HUES48 (cell line): ENCODE measurements around the gene TMEM240.

Source experiments
- H3K27ac ChIP-seq: one replicate; pipeline ENCODE4 v1.7.0; 2013; ENCODE audit warnings: low read depth, low read length, inconsistent platforms
- H3K27me3 ChIP-seq: 2 replicates; pipeline ENCODE4 v1.6.1; 2013; ENCODE audit warnings: mild to moderate bottlenecking, low read length; ENCODE audit not compliant: control insufficient read depth, insufficient read depth
- H3K36me3 ChIP-seq: 2 replicates; pipeline ENCODE4 v1.6.1; 2013; ENCODE audit warnings: low read length; ENCODE audit not compliant: control insufficient read depth, insufficient read depth
- H3K4me1 ChIP-seq: 2 replicates; pipeline ENCODE4 v1.6.1; 2013; ENCODE audit warnings: mild to moderate bottlenecking, low read length; ENCODE audit not compliant: control insufficient read depth, insufficient read depth
- H3K4me3 ChIP-seq: 2 replicates; pipeline ENCODE4 v1.5.1; 2013; ENCODE audit warnings: mild to moderate bottlenecking, low read depth, low read length
- H3K9ac ChIP-seq: 2 replicates; pipeline ENCODE4 v1.6.1; 2013; ENCODE audit warnings: mild to moderate bottlenecking, low read depth, low read length, moderate library complexity
- H3K9me3 ChIP-seq: 2 replicates; pipeline ENCODE4 v1.6.1; 2013; ENCODE audit warnings: low read length; ENCODE audit not compliant: control insufficient read depth, insufficient read depth

The TMEM240 gene

DNA sequence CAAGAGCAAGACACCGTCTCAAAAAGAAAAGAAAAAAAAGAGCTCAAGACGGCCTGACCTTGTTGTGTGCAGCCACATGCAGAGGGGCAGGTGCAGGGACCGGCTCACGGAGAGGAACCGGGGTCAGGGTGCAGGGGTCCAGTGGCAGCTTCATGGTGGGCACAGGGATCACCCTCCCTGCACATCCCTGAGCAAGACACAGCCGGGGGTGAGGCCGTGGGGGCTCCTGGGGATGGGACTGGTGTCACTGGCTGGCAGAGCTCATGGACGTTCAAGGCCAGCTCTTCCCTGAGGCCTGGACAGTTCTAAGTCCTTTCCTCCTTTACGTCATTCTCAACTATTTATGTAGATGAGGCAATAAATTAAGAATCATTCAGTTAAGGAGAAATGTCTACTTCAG, 6.6 kb upstream of the TMEM240 start:
- H3K4me1 ChIP-seq, result no peaks in the 10 kb centered on the region

DNA sequence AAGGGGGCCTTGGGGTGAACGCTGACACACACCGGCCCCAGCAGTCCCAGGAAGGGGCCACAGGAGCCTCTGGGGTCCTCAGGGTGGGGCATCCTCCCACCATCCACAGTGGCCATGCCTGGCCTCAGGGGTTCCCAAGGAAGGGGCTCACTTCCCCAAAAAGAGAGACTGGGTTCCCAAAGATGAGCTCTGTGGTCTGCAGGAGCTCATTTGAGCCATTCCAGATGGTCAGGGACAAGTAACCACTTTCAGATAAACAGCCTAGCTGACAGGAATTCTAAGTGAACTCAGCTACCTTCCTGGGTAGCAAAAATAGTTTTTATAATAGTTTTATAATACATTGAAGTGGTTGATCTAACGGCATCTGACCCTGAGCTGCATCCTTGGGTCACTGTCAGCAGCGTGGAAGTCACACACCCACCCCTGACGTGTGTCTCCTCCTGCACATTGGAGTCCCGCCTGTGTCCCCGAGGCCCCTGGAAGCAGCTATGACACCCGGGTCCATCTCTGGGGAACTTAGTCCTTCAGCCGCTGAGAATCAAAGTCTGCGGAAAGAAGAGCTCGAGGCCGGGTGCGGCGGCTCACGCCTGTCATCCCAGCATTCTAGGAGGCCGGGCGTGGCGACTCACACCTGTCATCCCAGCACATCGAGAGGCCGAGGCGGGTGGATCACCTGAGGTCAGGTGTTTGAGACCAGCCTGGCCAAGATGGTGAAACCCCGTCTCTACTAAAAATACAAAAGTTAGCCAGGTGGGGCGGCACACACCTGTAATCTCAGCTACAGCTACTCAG, 5.7 kb upstream of the TMEM240 start:
- H3K4me3 ChIP-seq, result no peak overlapping the region
- no peaks in the 10 kb centered on the region for H3K9me3 ChIP-seq
- H3K4me1 ChIP-seq, result no peaks in the 10 kb centered on the region
- no peak overlapping the region for H3K9ac ChIP-seq
- H3K36me3 ChIP-seq, result peaks cover 47% of the 10 kb centered on the region
- H3K27me3 ChIP-seq, result no peaks in the 10 kb centered on the region
- H3K27ac ChIP-seq, result no peak overlapping the region

More for the DNA sequence above, 6.6 kb upstream of the TMEM240 start:
- Histone ChIP-seq H3K9ac (no peak overlapping the region), H3K36me3 (peaks cover 39% of the 10 kb centered on the region), H3K27me3 (no peaks in the 10 kb centered on the region), H3K27ac (no peak overlapping the region), H3K4me3 (no peak overlapping the region), H3K9me3 (no peaks in the 10 kb centered on the region)

DNA sequence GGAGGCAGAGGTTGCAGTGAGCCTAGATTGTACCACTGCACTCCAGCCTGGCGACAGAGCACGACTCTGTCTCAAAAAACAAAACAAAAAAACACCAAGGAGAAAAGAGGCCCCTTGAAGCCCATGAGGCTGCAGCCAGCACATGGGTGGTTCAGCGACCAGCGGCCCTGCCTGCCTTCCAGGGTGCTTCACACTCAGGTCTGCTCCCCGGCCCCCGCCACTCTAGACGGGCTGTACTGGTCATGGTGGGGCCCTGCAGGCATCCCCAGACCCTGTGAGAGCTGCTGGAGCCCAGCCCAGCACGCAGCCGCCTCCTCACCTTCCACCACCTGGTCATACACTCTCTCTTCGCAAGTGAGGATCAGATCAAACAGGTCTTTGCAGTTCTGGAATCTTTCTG, 4.1 kb upstream of the TMEM240 start:
- Histone ChIP-seq H3K27ac (no peak overlapping the region), H3K36me3 (peaks cover 48% of the 10 kb centered on the region), H3K27me3 (no peaks in the 10 kb centered on the region)

DNA sequence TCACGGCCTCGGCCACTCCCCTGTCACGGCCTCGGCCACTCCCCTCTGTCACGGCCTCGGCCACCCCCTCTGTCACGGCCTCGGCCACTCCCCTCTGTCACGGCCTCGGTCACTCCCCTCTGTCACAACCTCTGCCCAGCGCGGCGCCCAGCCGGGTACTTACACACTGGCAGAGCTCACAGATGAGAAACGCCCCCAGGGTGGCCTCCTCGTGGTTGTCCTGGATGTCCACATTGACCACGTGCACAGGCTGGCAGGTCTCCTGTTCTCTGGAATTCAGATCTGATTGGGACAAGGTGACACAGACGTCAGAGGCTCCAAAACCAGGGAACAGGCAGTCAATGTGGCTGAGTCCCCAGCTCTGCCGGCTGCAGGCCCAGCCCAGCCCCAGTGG, 3.3 kb upstream of the TMEM240 start:
- H3K4me3 ChIP-seq, result no peak overlapping the region
- H3K9ac ChIP-seq, result no peak overlapping the region
- no peaks in the 10 kb centered on the region for H3K9me3 ChIP-seq
- no peaks in the 10 kb centered on the region for H3K27me3 ChIP-seq
- peaks cover 47% of the 10 kb centered on the region for H3K36me3 ChIP-seq
- no peak overlapping the region for H3K27ac ChIP-seq
- no peaks in the 10 kb centered on the region for H3K4me1 ChIP-seq

More for the DNA sequence above, 4.1 kb upstream of the TMEM240 start:
- no peaks in the 10 kb centered on the region for H3K4me1 ChIP-seq
- H3K9me3 ChIP-seq, result no peaks in the 10 kb centered on the region
- no peak overlapping the region for H3K9ac ChIP-seq
- no peak overlapping the region for H3K4me3 ChIP-seq

DNA sequence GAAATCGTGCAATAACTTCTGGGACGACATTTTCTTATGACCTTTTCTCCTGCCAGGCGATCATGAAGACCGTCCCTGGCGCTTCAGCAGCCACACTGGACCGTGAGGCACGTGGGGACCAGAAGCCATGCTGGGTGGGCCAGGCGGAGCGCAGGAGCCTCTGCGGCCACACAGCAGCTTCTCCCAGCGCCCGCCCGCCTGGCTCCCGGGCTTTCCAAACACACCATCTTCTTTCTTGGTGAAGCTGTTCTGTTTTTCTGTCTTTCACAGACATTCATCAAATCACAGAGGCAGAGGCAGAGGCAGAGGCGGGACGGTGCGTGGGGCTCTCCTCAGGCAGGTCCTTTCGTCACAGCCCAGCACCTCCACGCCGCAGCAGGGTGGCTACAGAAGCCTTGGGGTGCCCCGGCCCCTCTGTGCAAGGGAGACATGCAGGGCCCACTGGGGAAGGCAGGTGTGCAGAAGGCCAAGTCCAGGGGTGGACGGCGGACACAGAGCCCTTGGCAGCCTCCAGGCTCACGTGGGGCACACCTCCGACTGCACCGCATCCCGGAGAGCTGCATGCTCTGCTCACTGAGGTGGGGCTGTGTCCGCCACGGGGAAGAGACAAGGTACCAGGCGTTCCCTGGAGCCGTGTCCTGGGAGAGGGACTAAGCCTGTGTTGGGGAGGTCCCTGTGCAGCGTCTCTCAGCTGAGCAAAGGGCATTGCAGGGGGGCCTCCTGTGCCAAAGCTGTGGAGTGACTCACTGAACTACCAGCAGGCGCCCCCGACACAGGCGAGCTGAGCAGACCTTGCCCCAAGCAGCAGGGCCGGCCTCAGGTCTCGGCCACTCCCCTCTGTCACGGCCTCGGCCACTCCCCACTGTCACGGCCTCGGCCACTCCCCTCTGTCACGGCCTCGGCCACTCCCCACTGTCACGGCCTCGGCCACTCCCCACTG, 2.6 kb upstream of the TMEM240 start:
- Histone ChIP-seq H3K27ac (no peak overlapping the region), H3K36me3 (peaks cover 52% of the 10 kb centered on the region), H3K9ac (no peak overlapping the region), H3K9me3 (no peaks in the 10 kb centered on the region), H3K4me1 (no peaks in the 10 kb centered on the region), H3K4me3 (no peak overlapping the region), H3K27me3 (no peaks in the 10 kb centered on the region)

DNA sequence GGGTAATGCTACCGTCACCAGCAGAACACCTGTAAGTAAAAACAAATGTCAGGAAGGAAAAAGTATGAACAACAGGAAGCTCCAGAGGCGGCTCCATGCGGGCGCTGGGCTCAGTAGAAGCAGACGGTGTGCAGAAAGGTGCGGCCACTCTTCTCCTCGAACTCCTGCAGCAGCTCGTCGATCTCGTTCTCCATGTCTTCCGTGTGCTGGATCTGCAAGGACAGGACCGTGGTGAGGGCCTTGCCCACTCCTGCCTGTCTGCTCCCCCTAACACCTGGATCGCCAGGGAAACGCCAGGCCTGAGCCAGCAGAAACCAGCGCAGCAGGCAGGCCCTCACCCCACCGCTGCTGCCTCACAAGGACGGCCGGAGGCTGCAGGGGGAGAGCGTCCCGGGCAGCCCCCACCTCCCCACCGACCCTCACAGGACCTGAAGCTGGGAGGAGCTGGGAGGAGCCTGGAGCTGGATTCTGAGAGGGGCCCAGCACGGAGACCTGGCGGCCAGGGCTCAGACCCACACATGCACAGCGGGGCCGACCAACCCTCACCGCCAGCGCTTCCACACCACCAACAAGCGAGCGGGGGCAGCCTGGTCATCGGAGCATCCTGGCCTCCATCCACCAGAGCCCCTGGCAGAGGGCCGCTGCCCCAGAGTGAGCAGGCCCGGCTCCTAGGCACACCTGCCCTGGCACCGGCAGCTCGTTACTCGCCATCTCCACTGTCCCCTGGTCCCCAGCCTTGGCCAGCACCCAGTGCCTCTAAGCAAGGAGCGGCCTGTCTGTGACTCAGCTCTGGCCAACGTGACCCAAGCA, 1.7 kb upstream of the TMEM240 start:
- no peak overlapping the region for H3K4me3 ChIP-seq
- no peak overlapping the region for H3K27ac ChIP-seq
- H3K9ac ChIP-seq, result no peak overlapping the region
- no peaks in the 10 kb centered on the region for H3K4me1 ChIP-seq
- H3K36me3 ChIP-seq, result peaks cover 52% of the 10 kb centered on the region
- no peaks in the 10 kb centered on the region for H3K9me3 ChIP-seq
- H3K27me3 ChIP-seq, result no peaks in the 10 kb centered on the region

DNA sequence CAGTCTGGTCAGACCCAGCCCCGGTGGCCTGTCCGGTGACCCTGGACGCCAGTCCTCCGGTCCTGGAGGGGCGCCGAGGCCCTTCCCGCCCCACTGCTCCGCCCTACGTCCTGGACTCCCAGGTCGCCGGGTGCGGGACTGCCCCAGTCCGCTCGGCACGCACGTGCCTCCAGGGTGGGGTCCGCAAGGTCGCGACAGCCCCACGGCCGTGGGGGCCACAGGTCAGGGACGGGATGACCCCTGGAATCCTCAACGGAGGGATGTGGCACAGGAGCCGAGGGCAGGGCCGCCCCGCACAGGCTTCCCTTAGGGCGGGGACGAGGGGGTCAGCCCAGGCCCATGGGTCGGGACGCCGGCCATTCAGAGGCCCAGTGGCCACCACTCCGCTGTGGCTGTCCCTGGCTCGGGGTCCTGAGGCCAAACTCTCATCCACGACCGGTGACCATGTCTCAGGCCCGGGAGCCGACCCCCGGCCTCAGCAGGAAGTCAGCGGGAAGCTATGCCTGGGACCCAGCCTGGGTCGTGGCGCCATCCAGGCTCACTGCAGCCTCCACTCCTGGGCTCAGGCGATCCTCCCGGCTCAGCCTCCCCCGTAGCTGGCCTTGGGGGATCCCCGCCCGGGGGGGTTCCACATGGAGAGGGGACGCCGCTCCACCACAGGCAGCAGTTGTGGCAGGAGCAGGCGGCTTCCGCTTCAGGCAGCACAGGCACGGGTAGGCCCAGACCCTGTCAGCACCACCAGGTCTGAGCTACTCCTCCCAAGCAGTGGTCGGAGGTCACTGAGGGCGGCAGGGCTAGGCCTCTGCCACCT, 599 bp upstream of the TMEM240 start:
- H3K9me3 ChIP-seq, result no peaks in the 10 kb centered on the region
- H3K27ac ChIP-seq, result peak overlapping the region; percentile 64
- peak overlapping the region; percentile 13; the same call in 1 of the 2 replicates for H3K9ac ChIP-seq
- H3K4me1 ChIP-seq, result no peaks in the 10 kb centered on the region
- peak overlapping the region; percentile 56 for H3K4me3 ChIP-seq
- no peaks in the 10 kb centered on the region for H3K27me3 ChIP-seq
- peaks cover 46% of the 10 kb centered on the region for H3K36me3 ChIP-seq

DNA sequence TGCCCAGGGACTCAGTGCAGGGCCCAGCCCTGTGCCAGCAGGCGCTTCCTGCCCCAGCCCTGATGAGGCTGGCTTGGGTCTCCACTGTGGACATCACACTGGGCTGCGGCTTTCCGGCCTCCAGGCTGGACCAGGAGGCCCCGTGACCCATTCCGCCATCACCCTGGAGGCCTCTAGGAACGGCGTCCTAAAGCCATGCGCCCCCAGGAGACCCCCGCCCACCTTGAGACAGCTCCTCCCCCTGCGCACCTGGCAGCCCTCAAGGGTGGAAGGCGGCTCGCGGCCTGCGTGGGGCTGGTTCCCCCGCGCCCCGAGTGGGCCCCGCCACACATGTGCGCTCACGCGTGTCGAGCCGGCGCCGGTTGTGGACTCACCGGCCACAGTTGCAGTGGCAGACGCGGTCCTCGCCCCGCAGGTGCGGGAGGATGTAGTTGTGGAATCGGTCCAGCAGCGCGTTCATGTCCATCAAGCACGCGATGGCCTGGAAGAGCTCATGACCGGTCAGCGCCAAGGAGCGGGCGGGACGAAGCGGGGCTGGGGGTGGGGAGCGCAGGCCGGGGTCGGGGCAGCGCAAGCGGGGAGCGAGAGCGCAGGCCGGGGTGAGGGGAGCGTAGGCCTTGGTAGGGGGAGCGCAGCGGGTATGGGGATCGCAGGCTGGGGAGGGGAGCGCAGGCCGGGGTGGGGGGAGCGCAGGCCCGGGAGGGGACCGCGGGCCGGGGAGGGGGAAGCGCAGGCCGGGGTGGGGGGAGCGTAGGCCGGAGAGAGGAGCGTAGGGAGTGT, 924 bp downstream of the TMEM240 start:
- no peaks in the 10 kb centered on the region for H3K9me3 ChIP-seq
- H3K4me3 ChIP-seq, result peak overlapping the region; percentile 74
- H3K36me3 ChIP-seq, result peaks cover 39% of the 10 kb centered on the region
- 0 out of 2 replicates have a peak overlapping the region, but pooled peaks have one; percentile 51 for H3K9ac ChIP-seq
- no peaks in the 10 kb centered on the region for H3K4me1 ChIP-seq
- peak overlapping the region; percentile 12 for H3K27ac ChIP-seq
- no peaks in the 10 kb centered on the region for H3K27me3 ChIP-seq

DNA sequence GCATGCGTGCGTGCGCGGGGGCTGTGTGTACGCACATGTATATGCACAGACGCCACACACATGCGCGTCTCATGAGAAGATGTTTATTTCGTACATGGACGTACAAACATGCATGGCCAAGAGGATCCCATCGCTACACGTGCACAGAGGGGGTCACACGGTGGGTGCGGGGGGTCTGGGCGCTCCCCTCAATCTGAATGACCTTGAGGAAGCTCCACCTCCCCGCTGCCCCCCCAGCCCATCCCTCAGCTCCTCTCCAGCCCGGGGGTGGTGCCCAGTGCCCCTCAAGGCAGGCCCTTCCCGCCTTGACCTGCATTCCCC, 1.5 kb downstream of the TMEM240 start:
- no peaks in the 10 kb centered on the region for H3K4me1 ChIP-seq
- H3K27ac ChIP-seq, result no peak overlapping the region
- no peaks in the 10 kb centered on the region for H3K27me3 ChIP-seq
- no peaks in the 10 kb centered on the region for H3K9me3 ChIP-seq
- peaks cover 37% of the 10 kb centered on the region for H3K36me3 ChIP-seq
- peak overlapping the region; percentile 74 for H3K4me3 ChIP-seq
- H3K9ac ChIP-seq, result no peak overlapping the region
